ENCODE data around the gene DBNL.

Gene DBNL

GRCh38 chr7:44057849-44058758, 13.6 kb downstream of the DBNL start:
- Histone ChIP-seq H3K9me3 (ENCODE audit: insufficient read depth, low read length) (no peaks in the 10 kb centered on the region), H4K20me1 (ENCODE audit: low read depth, low read length) (no peaks in the 10 kb centered on the region; the same call in 1 of the 2 replicates), H3K4me2 (ENCODE audit: low read depth, low read length, poor library complexity, severe bottlenecking) (no peak overlapping the region), H3F3A (ENCODE audit: insufficient read depth) (no peaks in the 10 kb centered on the region), H3K27me3 (ENCODE audit: low read length) (no peaks in the 10 kb centered on the region), H3K4me3 (ENCODE audit: insufficient read depth, low read length, poor library complexity, severe bottlenecking) (no peak overlapping the region), H3K79me2 (ENCODE audit: insufficient read depth, low read length) (peaks cover 22% of the 10 kb centered on the region), H3K9ac (ENCODE audit: low read length) (no peak overlapping the region), H3K9me2 (replicated peaks; ENCODE audit: insufficient read depth, low read length) (no peaks in the 10 kb centered on the region), H3K27ac (ENCODE audit: low read depth, low read length) (peak overlapping the region; percentile 9; the same call in 1 of the 2 replicates), H3K36me3 (ENCODE audit: low read length) (peaks cover 28% of the 10 kb centered on the region; the same call in 1 of the 2 replicates), H2AFZ (ENCODE audit: low read depth, low read length, severe bottlenecking) (no peak overlapping the region)
- TF ChIP-seq, protein P1, sequence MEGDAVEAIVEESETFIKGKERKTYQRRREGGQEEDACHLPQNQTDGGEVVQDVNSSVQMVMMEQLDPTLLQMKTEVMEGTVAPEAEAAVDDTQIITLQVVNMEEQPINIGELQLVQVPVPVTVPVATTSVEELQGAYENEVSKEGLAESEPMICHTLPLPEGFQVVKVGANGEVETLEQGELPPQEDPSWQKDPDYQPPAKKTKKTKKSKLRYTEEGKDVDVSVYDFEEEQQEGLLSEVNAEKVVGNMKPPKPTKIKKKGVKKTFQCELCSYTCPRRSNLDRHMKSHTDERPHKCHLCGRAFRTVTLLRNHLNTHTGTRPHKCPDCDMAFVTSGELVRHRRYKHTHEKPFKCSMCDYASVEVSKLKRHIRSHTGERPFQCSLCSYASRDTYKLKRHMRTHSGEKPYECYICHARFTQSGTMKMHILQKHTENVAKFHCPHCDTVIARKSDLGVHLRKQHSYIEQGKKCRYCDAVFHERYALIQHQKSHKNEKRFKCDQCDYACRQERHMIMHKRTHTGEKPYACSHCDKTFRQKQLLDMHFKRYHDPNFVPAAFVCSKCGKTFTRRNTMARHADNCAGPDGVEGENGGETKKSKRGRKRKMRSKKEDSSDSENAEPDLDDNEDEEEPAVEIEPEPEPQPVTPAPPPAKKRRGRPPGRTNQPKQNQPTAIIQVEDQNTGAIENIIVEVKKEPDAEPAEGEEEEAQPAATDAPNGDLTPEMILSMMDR (IDR thresholded peaks at IDR 0.05; ENCODE audit: insufficient read depth, low read length, poor library complexity, severe bottlenecking), result no peak
- TF ChIP-seq EZH2phosphoT487 (conservative IDR thresholded peaks at IDR 0.05; ENCODE audit: low read length), result no peak

GRCh38 chr7:44058759-44059218, 14.3 kb downstream of the DBNL start:
- Histone ChIP-seq H3K9ac (ENCODE audit: low read length) (no peak overlapping the region), H3K27ac (ENCODE audit: low read depth, low read length) (peak overlapping the region; percentile 9; the same call in 1 of the 2 replicates), H3K4me2 (ENCODE audit: low read depth, low read length, poor library complexity, severe bottlenecking) (no peak overlapping the region), H3K9me3 (ENCODE audit: insufficient read depth, low read length) (no peaks in the 10 kb centered on the region), H3K9me2 (replicated peaks; ENCODE audit: insufficient read depth, low read length) (no peaks in the 10 kb centered on the region), H3K79me2 (ENCODE audit: insufficient read depth, low read length) (peaks cover 18% of the 10 kb centered on the region; the same call in 1 of the 2 replicates), H3F3A (ENCODE audit: insufficient read depth) (no peaks in the 10 kb centered on the region), H2AFZ (ENCODE audit: low read depth, low read length, severe bottlenecking) (no peak overlapping the region), H3K27me3 (ENCODE audit: low read length) (no peaks in the 10 kb centered on the region), H4K20me1 (ENCODE audit: low read depth, low read length) (no peaks in the 10 kb centered on the region; the same call in 1 of the 2 replicates), H3K36me3 (ENCODE audit: low read length) (peaks cover 24% of the 10 kb centered on the region; the same call in 1 of the 2 replicates), H3K4me3 (ENCODE audit: insufficient read depth, low read length, poor library complexity, severe bottlenecking) (no peak overlapping the region)
- no peak for TF ChIP-seq EZH2phosphoT487 (conservative IDR thresholded peaks at IDR 0.05; ENCODE audit: low read length)
- TF ChIP-seq, protein P1 (IDR thresholded peaks at IDR 0.05; ENCODE audit: insufficient read depth, low read length, poor library complexity, severe bottlenecking), result no peak

DNA sequence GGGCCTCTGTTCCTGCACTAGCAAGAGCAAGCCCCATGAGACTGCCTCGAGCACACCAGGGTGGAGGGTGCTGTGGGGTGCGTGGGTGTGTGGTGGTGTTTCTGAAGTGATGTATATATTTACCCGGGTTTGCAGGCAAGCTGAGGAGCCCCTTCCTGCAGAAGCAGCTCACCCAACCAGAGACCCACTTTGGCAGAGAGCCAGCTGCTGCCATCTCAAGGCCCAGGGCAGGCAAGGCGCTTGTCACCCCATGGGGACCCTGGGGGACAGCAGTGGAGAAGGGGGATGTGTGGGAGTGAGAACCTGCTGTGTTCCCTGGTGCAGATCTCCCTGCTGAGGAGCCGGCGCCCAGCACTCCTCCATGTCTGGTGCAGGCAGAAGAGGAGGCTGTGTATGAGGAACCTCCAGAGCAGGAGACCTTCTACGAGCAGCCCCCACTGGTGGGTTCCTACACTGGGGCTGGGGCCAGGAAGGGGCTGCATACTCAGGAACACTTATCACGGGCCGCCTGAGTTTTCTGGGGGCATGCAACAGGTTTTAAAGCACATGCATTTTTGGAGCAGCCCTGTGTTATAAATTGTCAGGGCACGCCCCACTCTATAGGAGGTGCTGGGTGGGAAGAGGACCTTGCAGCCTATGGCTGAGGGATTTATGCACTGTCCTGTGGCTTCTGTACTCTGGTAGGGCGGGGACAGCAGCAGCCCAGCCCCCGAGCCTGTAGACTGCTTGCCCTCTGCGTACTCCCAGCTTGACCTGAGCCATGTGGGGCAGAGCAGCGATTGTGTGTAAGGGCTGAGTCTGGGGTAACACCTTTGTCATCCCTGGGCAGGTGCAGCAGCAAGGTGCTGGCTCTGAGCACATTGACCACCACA, 15.0 kb downstream of the DBNL start:
- H4K20me1 ChIP-seq (ENCODE audit: low read depth, low read length), result no peaks in the 10 kb centered on the region; the same call in 1 of the 2 replicates
- H3K9me2 ChIP-seq (replicated peaks; ENCODE audit: insufficient read depth, low read length), result no peaks in the 10 kb centered on the region
- no peak overlapping the region for H3K4me2 ChIP-seq (ENCODE audit: low read depth, low read length, poor library complexity, severe bottlenecking)
- H3K27ac ChIP-seq (ENCODE audit: low read depth, low read length), result peak overlapping the region; percentile 9; the same call in 1 of the 2 replicates
- TF ChIP-seq, protein P1 (IDR thresholded peaks at IDR 0.05; ENCODE audit: insufficient read depth, low read length, poor library complexity, severe bottlenecking), result no peak
- no peak for TF ChIP-seq EZH2phosphoT487 (conservative IDR thresholded peaks at IDR 0.05; ENCODE audit: low read length)
- peaks cover 16% of the 10 kb centered on the region; the same call in 1 of the 2 replicates for H3K79me2 ChIP-seq (ENCODE audit: insufficient read depth, low read length)
- peaks cover 19% of the 10 kb centered on the region; the same call in 1 of the 2 replicates for H3K36me3 ChIP-seq (ENCODE audit: low read length)
- H3K4me3 ChIP-seq (ENCODE audit: insufficient read depth, low read length, poor library complexity, severe bottlenecking), result no peak overlapping the region
- no peaks in the 10 kb centered on the region for H3K9me3 ChIP-seq (ENCODE audit: insufficient read depth, low read length)
- H3F3A ChIP-seq (ENCODE audit: insufficient read depth), result 0 out of 2 replicates have a peak, but pooled peaks cover 3% of the 10 kb centered on the region
- no peak overlapping the region for H3K9ac ChIP-seq (ENCODE audit: low read length)
- no peaks in the 10 kb centered on the region for H3K27me3 ChIP-seq (ENCODE audit: low read length)
- H2AFZ ChIP-seq (ENCODE audit: low read depth, low read length, severe bottlenecking), result no peak overlapping the region

All from SU-DHL-6 (cell line).